HG02588 (cell line): ENCODE data around the gene LAMC2.

Experiments used
- ATAC-seq: cut with Tn5 transposase; IDR thresholded peaks from one replicate; pipeline ENCODE4 v1.9.1; 2021; ENCODE audit warnings: mild to moderate bottlenecking, moderate library complexity; ENCODE audit not compliant: unreplicated experiment

Gene LAMC2

GRCh38 chr1:183210681-183211080 lies 24.6 kb downstream of the LAMC2 start:
- no peak for ATAC-seq

GRCh38 chr1:183212870-183213269 lies 26.8 kb downstream of the LAMC2 start:
- ATAC-seq: no peak

- no peak for ATAC-seq
Measured at GRCh38 chr1:183214021-183214970, 28.2 kb downstream of the LAMC2 start.

GRCh38 chr1:183215076-183215720 lies 29.1 kb downstream of the LAMC2 start:
- no peak for ATAC-seq

GRCh38 chr1:183215936-183216335 lies 29.9 kb downstream of the LAMC2 start:
- ATAC-seq: no peak

- ATAC-seq: no peak
Measured at GRCh38 chr1:183218027-183218618, 32.1 kb downstream of the LAMC2 start.

GRCh38 chr1:183218971-183219615 lies 33.0 kb downstream of the LAMC2 start:
- no peak for ATAC-seq

GRCh38 chr1:183219616-183220009 lies 33.5 kb downstream of the LAMC2 start:
- ATAC-seq: no peak

GRCh38 chr1:183222909-183223308 lies 36.8 kb downstream of the LAMC2 start:
- no peak for ATAC-seq

- ATAC-seq: no peak
Measured at GRCh38 chr1:183223467-183223866, 37.4 kb downstream of the LAMC2 start.

- no peak for ATAC-seq
Measured at GRCh38 chr1:183226361-183226760, 40.3 kb downstream of the LAMC2 start.

GRCh38 chr1:183226963-183227362 lies 40.9 kb downstream of the LAMC2 start:
- ATAC-seq: no peak

GRCh38 chr1:183227422-183228346 lies 41.6 kb downstream of the LAMC2 start:
- no peak for ATAC-seq

GRCh38 chr1:183228347-183229220 lies 42.5 kb downstream of the LAMC2 start:
- no peak for ATAC-seq

GRCh38 chr1:183230413-183230812 lies 44.3 kb downstream of the LAMC2 start:
- ATAC-seq: no peak

- ATAC-seq: no peak
Measured at GRCh38 chr1:183231545-183231944, 45.5 kb downstream of the LAMC2 start.

- no peak for ATAC-seq
Measured at GRCh38 chr1:183233113-183233512, 47.0 kb downstream of the LAMC2 start.

- ATAC-seq: no peak
Measured at GRCh38 chr1:183234660-183235476, 48.8 kb downstream of the LAMC2 start.
